H7 (cell line): Measurements from ENCODE around the gene SLC25A33. TPM values are rescaled to one million over a fixed set of nuclear protein-coding genes. Genes with fewer than 3 reads are reported as not detected.

Experiments used
- DNase-seq: peaks from one replicate; pipeline ENCODE4 v3.0.0; 2012
- H3K27me3 ChIP-seq: 2 replicates; pipeline ENCODE4 v1.6.0; 2011; ENCODE audit warnings: mild to moderate bottlenecking, low read length; ENCODE audit not compliant: control insufficient read depth, insufficient read depth
- H3K36me3 ChIP-seq: replicated peaks from 2 replicates; pipeline ENCODE4 v1.5.1; 2011; ENCODE audit warnings: low read length; ENCODE audit not compliant: control insufficient read depth, insufficient read depth
- H3K4me3 ChIP-seq: 2 replicates; pipeline ENCODE4 v1.5.1; 2011; ENCODE audit warnings: low read depth, mild to moderate bottlenecking, control low read depth, low read length, moderate library complexity; ENCODE audit not compliant: insufficient read depth
- total RNA-seq: library from RNA; depleted of rRNA; stranded (reverse); fragments of >200 nt; shearing (Covaris generic); gene quantifications from 2 replicates; pipeline ENCODE4 v1.2.3, GENCODE V29; 2014

SLC25A33 gene
- total RNA-seq, 1 experiment from 2014 or later: 23.2 TPM

DNA sequence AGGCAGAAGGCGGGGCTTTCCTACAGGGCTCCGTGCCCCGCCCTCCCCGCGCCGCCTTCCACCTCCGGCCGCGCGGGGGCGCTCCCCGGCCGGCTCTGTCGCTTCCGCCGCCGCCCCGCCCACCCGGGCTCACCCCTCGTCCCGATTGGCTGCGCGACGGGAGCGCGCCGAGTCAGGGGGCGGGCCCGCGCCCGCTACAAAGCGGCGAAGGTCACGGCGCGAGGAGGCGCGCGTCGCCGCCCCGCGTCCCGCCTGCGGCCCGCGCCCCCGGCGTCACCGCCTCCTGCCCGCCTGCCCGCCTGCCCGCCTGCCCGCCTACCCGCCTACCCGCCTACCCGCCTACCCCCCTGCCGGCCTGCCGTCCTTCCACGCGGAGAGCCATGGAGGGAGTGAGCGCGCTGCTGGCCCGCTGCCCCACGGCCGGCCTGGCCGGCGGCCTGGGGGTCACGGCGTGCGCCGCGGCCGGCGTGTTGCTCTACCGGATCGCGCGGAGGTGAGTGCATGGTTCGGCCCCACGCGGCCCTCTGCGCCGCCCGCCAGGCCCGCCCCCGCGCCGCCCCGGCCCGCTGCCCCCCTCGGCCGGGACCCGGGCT is 49.4 kb downstream of the SLC25A33 start, which contains the start of gene TMEM201:
TSS of gene TMEM201 (plus strand) at position 361 of the 593 bp plus-strand sequence. CDS start at position 381, 20 bp downstream.
- Histone ChIP-seq H3K27me3 (no peaks in the 10 kb centered on the region), H3K36me3 (peaks cover 2% of the 10 kb centered on the region; the same call in 1 of the 2 replicates), H3K4me3 (peak within 1 kb of the TSS; percentile 75)
- DNase-seq: peak; percentile 99

DNA sequence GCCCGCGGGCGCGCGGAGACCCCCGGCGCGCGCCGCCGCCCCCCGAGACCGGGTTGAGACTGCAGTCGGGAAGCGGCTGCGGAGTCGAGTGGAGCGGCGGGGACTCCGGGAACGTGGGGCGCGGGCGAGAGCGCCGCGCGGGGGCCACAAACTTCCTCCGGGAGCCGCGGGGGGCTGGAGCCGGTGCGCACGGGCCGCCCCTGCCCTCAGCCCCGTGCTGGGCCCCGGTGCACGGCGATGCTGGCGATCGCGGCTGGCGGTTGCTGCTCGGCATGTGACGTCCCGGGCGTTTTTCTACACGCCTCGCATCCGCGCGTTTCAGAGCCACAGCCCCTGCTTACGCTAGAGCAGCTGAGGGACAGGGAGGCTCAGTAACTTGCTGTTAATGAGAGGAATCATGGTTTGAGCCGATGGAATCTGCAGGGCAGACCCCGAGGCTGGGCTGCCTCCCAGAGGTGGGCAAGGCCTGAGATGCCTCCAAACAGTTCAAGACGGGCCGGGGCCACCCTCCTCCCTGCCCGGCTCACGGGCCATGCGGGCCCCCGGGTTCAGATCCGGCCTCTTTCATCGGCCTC is 50.0 kb downstream of the SLC25A33 start:
- DNase-seq: peak; percentile 85
- Histone ChIP-seq H3K36me3 (peaks cover 2% of the 10 kb centered on the region; the same call in 1 of the 2 replicates), H3K4me3 (peak overlapping the region; percentile 75), H3K27me3 (no peaks in the 10 kb centered on the region)

DNA sequence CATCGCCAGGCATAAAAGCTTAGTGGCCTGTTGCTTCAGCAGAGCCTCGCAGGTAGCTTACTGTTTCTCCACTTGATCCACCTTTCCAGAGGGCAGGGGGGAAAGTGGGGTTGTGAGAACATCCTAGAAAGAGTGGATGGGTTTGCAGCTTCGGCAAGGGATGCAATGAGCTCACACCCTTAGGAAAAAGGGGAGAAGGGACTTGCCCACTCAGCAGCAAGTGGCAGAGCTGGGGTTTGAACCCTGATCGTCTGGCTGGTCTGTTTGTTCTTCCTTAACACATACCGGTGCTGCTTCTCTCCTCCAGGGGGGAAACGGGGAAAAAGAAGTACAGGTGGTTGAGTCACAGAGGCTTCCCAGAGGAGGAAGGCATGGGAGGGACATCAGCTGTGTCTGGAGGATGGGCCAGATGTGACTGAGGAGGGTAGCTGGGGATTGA is 50.5 kb downstream of the SLC25A33 start:
- no peaks in the 10 kb centered on the region; the same call in 1 of the 2 replicates for H3K36me3 ChIP-seq
- H3K27me3 ChIP-seq: no peaks in the 10 kb centered on the region
- DNase-seq: peak; percentile 50
- peak overlapping the region; percentile 75 for H3K4me3 ChIP-seq

DNA sequence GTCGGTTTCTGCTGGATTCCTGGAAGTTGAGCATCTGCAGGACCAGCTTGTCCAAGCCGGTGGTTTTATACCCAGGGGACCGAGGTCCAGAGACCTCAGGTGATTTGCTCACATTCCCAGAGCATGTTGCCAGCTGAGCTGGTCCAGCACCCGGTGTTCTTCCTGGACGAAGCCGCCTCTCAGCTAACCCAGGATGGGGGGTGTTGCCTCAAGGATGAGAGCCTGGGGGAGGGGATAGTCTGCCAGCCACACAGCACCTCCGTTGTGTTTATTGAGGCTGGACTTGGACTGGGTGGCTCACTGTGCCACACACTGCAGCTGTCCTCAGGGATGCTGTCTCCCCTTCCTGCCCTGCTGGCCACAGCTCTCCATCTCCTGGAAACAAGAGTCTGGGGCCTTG is 50.9 kb downstream of the SLC25A33 start:
- Histone ChIP-seq H3K4me3 (no peak overlapping the region; the same call in 1 of the 2 replicates), H3K27me3 (no peaks in the 10 kb centered on the region), H3K36me3 (no peaks in the 10 kb centered on the region)
- peak; percentile 38 for DNase-seq

DNA sequence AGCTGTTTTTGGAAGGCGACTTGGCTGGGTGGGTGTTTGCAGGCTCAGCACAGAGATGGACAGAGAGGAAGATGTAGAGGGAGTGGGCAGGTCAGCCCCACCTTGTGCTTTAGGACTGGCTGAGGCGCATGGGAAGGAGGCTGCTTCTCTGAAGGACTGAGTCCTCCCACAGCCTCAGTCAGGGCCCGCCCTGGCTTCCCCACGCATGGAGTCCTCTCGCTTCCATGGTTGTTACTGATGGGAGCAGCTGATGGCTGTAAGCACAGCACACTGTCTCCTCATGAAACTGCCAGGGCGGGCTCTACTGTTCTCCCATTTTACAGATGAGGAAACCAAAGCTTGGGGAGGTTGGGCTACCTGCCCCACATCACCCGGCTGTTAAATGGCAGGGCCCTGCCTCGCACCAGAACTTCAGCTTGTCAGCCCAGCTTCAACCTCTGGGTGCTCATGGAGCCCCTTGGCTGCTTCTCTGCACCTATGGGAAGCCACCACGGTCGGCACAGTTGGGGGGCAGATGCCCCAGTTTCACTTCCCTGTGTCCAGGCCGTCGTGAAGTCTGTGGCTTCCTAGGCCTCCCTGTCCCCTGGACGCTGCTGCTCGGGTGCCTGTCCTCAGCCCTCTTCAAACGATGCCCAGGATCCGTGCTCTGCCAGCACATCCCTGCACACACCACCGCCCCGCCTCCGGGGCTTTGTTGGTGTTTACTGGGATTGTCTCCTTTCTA is 51.8 kb downstream of the SLC25A33 start:
- no peak overlapping the region for H3K4me3 ChIP-seq
- peak; percentile 28 for DNase-seq
- peaks cover under 1% of the 10 kb centered on the region; the same call in 1 of the 2 replicates for H3K36me3 ChIP-seq
- no peaks in the 10 kb centered on the region for H3K27me3 ChIP-seq

DNA sequence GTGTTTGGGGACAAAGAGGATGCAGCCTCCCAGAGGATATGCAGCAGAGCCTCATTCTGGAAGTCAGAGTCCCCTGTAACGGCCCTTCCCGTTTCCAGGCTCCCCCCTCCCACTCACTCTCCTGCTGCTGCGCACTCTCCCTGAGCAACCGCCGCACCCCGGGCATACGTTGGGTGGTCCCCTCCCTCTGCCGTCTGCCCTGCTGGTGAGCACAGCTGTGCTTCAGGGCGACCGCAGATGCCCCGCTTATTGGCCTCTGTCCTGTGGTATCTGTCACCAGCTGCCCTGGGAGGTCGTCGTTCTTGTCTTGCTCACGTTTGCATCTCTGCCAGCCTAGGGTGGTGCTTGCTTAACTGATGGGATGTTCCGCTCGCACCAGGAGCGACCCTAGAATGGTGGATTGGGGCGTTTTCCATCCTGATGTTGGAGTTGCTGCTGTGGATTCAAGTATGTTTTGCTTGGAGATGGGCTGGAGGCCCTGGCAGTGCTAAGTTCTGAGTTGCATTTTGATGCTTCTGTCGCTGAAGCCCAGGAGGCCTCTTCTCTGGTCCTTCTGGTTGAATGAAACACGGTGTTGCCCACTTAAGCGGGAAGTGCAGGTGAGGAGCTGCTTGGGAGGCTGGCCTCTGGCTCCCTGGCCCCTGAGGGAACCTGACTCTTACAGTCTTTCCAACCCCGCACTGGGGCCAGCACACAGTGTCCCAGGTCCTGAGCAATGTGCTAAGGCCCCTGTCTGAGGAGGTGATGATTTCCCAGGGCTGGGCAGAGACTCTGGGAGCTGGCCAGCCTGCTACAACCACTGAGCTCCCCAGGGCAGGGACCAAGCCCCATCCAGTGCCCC is 52.6 kb downstream of the SLC25A33 start:
- no peak overlapping the region for H3K4me3 ChIP-seq
- peak; percentile 56 for DNase-seq
- H3K36me3 ChIP-seq: peaks cover 2% of the 10 kb centered on the region; the same call in 1 of the 2 replicates
- no peaks in the 10 kb centered on the region for H3K27me3 ChIP-seq

DNA sequence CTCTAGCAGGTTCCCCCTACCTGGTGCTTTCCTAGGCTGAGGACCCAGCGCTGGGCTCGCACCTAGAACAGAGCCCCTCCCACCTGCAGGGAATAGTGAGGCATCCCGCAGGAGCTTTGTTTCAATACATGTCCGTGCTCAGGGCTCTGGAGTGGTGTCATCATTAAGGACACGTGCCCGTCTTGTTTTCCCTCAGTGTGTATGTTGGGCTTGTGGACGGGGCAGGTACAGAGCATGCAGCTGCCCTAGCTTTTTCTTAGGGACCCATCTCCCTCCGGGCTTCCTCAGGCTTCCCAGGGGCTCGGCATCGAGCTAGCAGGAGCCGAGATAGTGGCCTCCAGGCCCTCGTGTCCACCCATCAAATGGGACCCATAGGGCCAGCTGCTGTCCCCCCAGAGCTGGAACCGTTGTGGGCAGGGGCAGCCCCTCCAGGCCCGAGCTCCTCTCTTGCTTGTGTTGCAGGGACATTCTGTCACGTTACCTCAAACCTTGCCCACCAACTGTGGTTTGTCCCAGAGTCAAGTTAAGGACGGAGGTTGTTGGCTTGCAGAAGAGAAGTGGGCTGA is 53.3 kb downstream of the SLC25A33 start:
- Histone ChIP-seq H3K4me3 (no peak overlapping the region), H3K27me3 (no peaks in the 10 kb centered on the region), H3K36me3 (peaks cover 5% of the 10 kb centered on the region)
- DNase-seq: peak; percentile 49

DNA sequence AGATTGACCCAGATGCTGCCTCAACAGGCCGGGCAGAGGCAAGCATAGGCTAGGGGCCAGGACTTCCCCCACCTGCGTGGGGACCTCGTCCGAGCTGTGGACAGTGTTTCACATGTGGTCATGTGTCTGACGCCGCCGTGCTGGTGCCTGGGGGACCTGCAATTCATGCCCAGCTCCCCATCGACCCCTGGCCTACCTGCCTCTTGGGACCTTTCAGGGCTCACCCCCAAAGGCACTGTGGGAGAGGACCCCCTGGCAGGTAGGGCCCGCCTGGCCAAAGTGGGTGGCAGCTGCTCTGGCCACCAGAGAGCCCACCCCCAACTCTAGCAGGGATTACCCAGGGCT is 53.9 kb downstream of the SLC25A33 start:
- no peak for DNase-seq
- H3K4me3 ChIP-seq: no peak overlapping the region
- H3K36me3 ChIP-seq: peaks cover 6% of the 10 kb centered on the region
- no peaks in the 10 kb centered on the region for H3K27me3 ChIP-seq

DNA sequence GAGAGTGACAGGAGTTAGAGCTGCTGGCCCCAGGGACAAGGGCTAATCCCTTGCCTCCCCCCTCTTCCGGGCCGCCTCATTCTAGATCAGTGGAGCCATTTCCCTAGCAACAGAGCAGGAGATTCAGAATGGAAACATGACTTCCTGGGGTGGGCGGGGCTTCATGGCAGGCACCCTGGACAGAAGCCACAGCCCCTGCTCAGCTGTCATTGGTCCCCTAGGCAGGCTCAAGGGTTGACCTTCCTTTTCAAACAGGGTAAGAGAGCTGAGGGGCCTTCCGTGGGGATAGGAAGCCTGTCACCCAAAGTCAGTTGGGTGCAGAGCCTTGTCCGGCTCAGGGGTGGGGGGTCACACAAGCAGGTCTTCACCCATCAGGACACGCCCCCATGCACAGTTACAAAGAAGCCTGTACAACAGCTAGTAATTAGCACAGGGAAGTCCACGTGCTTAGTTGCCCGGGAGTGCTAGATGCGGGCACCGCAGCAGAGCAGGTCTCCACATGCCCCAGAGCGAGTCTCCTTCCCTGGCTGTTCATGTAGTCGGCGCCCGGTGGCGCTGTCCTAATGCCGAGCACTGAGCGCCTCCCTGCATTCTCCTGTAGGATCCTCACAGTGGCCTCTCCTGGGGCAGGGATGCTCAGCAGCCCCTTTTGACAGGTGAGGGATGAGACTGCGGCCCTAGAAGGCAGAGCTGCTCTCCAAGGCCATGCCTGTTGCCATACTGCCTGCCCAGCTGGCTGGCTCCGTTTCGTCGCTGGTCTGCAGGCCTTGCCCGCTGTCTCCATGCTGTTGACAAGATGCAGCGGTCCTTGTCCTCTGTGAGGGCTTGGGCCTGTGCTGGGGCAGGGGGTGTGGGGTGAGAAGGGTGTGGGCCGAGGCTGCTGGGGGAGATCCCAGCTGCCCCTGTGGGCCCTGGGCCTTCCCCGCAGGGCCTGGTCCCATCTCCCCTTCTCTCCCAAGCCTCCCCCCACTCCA is 54.5 kb downstream of the SLC25A33 start:
- peak; percentile 81 for DNase-seq
- peaks cover 6% of the 10 kb centered on the region for H3K36me3 ChIP-seq
- no peak overlapping the region for H3K4me3 ChIP-seq
- no peaks in the 10 kb centered on the region for H3K27me3 ChIP-seq

DNA sequence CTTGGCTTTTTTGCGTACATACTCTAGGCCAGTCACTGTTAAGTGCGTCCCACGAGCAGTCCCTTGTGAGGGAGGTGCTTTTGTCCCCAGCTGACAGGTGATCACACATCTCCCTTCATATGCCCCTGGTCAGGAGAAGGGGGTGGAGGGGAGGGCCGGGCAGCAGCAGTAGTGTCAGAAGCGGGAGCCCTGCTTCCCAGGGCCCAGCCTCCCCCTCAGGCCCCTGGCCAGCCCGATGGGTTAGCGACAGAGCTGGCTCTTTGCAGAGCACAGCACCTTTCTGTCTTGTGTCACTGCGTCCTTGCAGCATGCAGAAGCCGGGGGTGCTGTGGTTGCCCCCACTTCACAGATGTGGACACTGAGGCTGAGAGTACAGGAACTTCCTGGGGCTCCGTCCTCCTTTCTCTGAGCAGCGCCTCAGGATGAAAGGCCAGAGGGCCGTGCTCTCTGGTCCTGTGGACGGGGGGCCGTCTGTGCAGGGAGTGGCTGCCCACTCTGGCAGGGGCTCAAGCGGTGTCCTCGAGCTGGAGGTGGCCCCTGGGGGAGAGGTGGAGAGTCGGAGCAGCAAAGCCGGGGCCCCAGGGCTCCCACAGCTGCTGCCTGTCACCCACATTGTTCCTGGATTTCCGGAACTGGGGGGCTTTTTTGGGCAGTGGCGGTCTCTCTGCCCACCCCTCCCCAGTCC is 55.3 kb downstream of the SLC25A33 start:
- Histone ChIP-seq H3K36me3 (peaks cover 6% of the 10 kb centered on the region), H3K4me3 (no peak overlapping the region), H3K27me3 (no peaks in the 10 kb centered on the region)
- DNase-seq: peak; percentile 60

DNA sequence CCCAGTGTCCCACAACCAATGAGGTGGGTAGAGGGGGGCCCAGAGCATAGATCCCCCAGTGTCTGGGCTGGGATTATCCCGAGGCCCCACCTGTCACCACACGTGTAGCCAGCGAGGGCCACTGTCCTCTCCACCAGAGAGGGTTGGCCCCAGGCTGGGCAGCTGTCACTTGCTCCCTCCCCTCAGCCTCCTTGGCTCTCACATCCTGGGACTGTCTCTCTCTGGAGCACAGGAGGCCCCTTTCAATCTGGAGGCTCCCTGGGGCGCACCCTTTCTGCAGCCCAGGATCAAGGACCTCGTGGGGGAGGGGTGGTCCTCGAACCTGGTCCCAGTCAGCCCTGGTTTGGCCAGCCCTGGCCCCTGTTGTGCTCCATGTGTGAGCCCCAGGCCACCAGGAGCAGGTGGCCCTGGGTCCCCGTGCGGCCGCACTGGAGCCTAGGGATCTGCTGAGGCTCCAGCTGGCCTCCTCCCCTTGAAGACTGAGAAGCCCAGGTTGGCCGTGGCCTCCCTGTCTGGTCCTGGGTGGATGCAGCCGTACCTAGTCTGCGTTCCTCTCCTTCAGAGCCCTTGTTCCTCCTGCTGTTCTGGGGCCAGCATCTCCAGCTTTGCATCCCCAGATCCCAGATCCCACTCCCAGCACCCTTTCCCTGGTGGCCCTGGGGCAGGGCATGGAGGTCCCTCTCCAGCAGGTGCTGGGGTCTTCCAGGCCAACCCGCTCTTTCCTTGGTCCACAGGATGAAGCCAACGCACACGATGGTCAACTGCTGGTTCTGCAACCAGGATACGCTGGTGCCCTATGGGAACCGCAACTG is 56.1 kb downstream of the SLC25A33 start:
- Histone ChIP-seq H3K4me3 (no peak overlapping the region), H3K36me3 (peaks cover 8% of the 10 kb centered on the region)
- peak; percentile 55 for DNase-seq

DNA sequence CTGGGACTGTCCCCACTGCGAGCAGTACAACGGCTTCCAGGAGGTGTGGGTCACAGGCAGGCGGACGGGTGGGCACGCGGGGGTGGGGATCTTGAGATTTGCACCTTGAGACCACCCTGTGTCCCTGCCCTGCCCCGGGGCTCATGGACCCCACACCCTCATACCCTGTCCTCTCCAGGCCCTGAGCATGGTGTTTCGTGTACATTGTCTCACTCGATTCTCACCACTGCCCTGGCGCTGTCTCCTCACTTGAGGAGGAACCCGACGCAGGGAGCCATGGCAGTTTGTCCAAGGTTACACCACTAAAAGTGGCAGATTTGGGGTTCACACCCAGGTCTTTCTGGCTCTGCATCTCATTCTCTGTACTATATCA is 56.7 kb downstream of the SLC25A33 start:
- peak; percentile 28 for DNase-seq
- H3K27me3 ChIP-seq: no peaks in the 10 kb centered on the region
- H3K4me3 ChIP-seq: no peak overlapping the region
- peaks cover 8% of the 10 kb centered on the region for H3K36me3 ChIP-seq

More for the DNA sequence above, 56.1 kb downstream of the SLC25A33 start:
- H3K27me3 ChIP-seq: no peaks in the 10 kb centered on the region
